Mesenchymal stem cell (in vitro differentiated cells and primary cell): Measurements from ENCODE around the gene XIRP1.

Experiments
- DNase-seq: peaks from one replicate; pipeline ENCODE4 v3.0.0-alpha.2; 2013
- H2AFZ ChIP-seq: one replicate; pipeline ENCODE4 v1.6.1; 2013; ENCODE audit warnings: low read depth, mild to moderate bottlenecking, control low read depth, inconsistent platforms, low read length, moderate library complexity
- H2AK5ac ChIP-seq: 2 replicates; pipeline ENCODE4 v1.6.1; 2013; ENCODE audit warnings: low read length, moderate library complexity, mild to moderate bottlenecking, inconsistent platforms; ENCODE audit not compliant: severe bottlenecking
- H2BK120ac ChIP-seq: one replicate; pipeline ENCODE4 v1.6.1; 2013; ENCODE audit warnings: low read depth, mild to moderate bottlenecking, inconsistent platforms, low read length, moderate library complexity
- H2BK12ac ChIP-seq, 2 experiments: one replicate each; pipeline ENCODE4 v1.6.1; 2013; ENCODE audit warnings: inconsistent platforms in 2 of 2, low read length in 2 of 2, mild to moderate bottlenecking in 2 of 2, moderate library complexity in 2 of 2, control low read depth in 1 of 2
- H2BK15ac ChIP-seq: one replicate; pipeline ENCODE4 v1.6.1; 2013; ENCODE audit warnings: mild to moderate bottlenecking, low read depth, inconsistent platforms; ENCODE audit not compliant: poor library complexity, severe bottlenecking
- H2BK5ac ChIP-seq: 2 replicates; pipeline ENCODE4 v1.6.1; 2013; ENCODE audit warnings: low read depth, mild to moderate bottlenecking, low read length, control low read depth, inconsistent platforms; ENCODE audit not compliant: poor library complexity, severe bottlenecking
- H3K14ac ChIP-seq, 2 experiments: one replicate each; pipeline ENCODE4 v1.6.1; 2013; ENCODE audit warnings: inconsistent platforms in 2 of 2, low read length in 2 of 2, control low read depth in 1 of 2, mild to moderate bottlenecking in 1 of 2, moderate library complexity in 1 of 2
- H3K18ac ChIP-seq, 2 experiments: one replicate each; pipeline ENCODE4 v1.6.1; 2013; ENCODE audit warnings: inconsistent platforms in 2 of 2, low read length in 2 of 2, control low read depth in 1 of 2, low read depth in 1 of 2, mild to moderate bottlenecking in 1 of 2
- H3K23ac ChIP-seq, 2 experiments: one replicate each; pipeline ENCODE4 v1.6.1; 2013; ENCODE audit warnings: inconsistent platforms in 2 of 2, low read length in 2 of 2, mild to moderate bottlenecking in 2 of 2, moderate library complexity in 2 of 2, control low read depth in 1 of 2
- H3K27ac ChIP-seq: 2 replicates; pipeline ENCODE4 v1.5.1; 2013; ENCODE audit warnings: mild to moderate bottlenecking, moderate library complexity, low read length, control low read depth, inconsistent platforms; ENCODE audit not compliant: poor library complexity, severe bottlenecking
- H3K27me3 ChIP-seq, 2 experiments: 2 replicates each; pipeline versions ENCODE4 v1.6.1 to v1.7.0; 2013; ENCODE audit warnings: low read length in 2 of 2, mild to moderate bottlenecking in 2 of 2, moderate library complexity in 2 of 2, control low read depth in 1 of 2, inconsistent platforms in 1 of 2; ENCODE audit not compliant: control insufficient read depth in 1 of 2, insufficient read depth in 1 of 2
- H3K36me3 ChIP-seq, 2 experiments: 2 replicates each; pipeline versions ENCODE4 v1.6.1 to v1.7.0; 2013; ENCODE audit warnings: low read length in 2 of 2, control low read depth in 1 of 2, inconsistent platforms in 1 of 2, low read depth in 1 of 2, mild to moderate bottlenecking in 1 of 2; ENCODE audit not compliant: insufficient read depth in 2 of 2, control insufficient read depth in 1 of 2
- H3K4ac ChIP-seq, 2 experiments: one replicate each; pipeline ENCODE4 v1.6.1; 2013; ENCODE audit warnings: inconsistent platforms in 2 of 2, low read length in 2 of 2, mild to moderate bottlenecking in 2 of 2, moderate library complexity in 2 of 2, control low read depth in 1 of 2, low read depth in 1 of 2
- H3K4me1 ChIP-seq: 2 replicates; pipeline ENCODE4 v1.6.1; 2013; ENCODE audit warnings: low read depth, low read length, control low read depth; ENCODE audit not compliant: control insufficient read depth, insufficient read depth
- H3K4me2 ChIP-seq: 2 replicates; pipeline ENCODE4 v1.6.1; 2013; ENCODE audit warnings: low read length, mild to moderate bottlenecking, inconsistent platforms; ENCODE audit not compliant: poor library complexity, severe bottlenecking
- H3K4me3 ChIP-seq, 2 experiments: 2 replicates each; pipeline versions ENCODE4 v1.5.1 to v1.7.0; 2013; ENCODE audit warnings: low read length in 2 of 2, mild to moderate bottlenecking in 2 of 2, control low read depth in 1 of 2, low read depth in 1 of 2; ENCODE audit not compliant: insufficient read depth in 1 of 2
- H3K79me1 ChIP-seq: replicated peaks from 2 replicates; pipeline ENCODE4 v1.6.1; 2013; ENCODE audit warnings: mild to moderate bottlenecking, control low read depth, low read length, inconsistent platforms; ENCODE audit not compliant: poor library complexity, severe bottlenecking
- H3K9ac ChIP-seq: 2 replicates; pipeline ENCODE4 v1.7.0; 2013; ENCODE audit warnings: mild to moderate bottlenecking, low read length, moderate library complexity
- H3K9me3 ChIP-seq: 2 replicates; pipeline ENCODE4 v1.7.0; 2013; ENCODE audit warnings: mild to moderate bottlenecking, low read length; ENCODE audit not compliant: control insufficient read depth
- H4K8ac ChIP-seq: one replicate; pipeline ENCODE4 v1.6.1; 2013; ENCODE audit warnings: inconsistent platforms, mild to moderate bottlenecking, low read length, moderate library complexity
- H4K91ac ChIP-seq: one replicate; pipeline ENCODE4 v1.6.1; 2013; ENCODE audit warnings: mild to moderate bottlenecking, low read length, inconsistent platforms
- WGBS: methylation state at CpG from one replicate; pipeline ENCODE4 v1.1.7; 2013; ENCODE audit warnings: mixed read lengths; 5-methylcytosine and 5-hydroxymethylcytosine counted together

The XIRP1 gene

DNA sequence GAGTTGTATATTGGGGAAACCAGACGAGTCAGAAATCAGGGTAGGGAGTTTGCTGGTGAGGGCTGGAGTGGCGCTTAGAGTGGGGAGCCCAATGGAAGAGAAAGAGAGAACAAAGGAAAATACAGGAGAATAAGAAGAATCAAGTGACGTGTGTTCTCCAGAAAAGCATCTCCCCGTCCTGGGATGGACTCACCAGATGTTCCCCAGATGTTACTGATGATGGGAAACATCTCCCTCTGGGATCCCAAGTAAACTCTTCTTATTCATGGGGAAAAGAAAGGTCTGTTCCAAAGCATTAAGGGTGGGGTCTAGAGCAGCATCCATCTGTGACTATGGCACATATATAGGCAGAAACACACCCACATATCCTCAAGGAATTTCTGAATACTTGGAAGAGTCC, 36.0 kb downstream of the XIRP1 start:
- 77% methylated on average over 4 of the region's 4 CpGs for WGBS
- Histone ChIP-seq H3K18ac (no peak overlapping the region), H2AK5ac (no peak overlapping the region), H2AFZ (no peak overlapping the region), H3K23ac (no peak overlapping the region), H3K79me1 (no peaks in the 10 kb centered on the region), H3K4me3 (no peak overlapping the region), H2BK15ac (no peak overlapping the region), H3K27me3 (peaks cover 0 to 10% of the 10 kb centered on the region in 2 experiments), H3K14ac (no peak overlapping the region), H3K9ac (no peak overlapping the region), H2BK12ac (peak overlapping the region in 1 of 2 experiments; percentile 47), H3K4ac (no peak overlapping the region), H4K91ac (no peak overlapping the region), H3K27ac (no peak overlapping the region), H4K8ac (no peak overlapping the region), H3K4me2 (no peak overlapping the region), H2BK120ac (no peak overlapping the region), H3K4me1 (peaks cover 11% of the 10 kb centered on the region), H2BK5ac (no peak overlapping the region), H3K36me3 (no peaks in the 10 kb centered on the region), H3K9me3 (no peaks in the 10 kb centered on the region)
- no peak for DNase-seq

DNA sequence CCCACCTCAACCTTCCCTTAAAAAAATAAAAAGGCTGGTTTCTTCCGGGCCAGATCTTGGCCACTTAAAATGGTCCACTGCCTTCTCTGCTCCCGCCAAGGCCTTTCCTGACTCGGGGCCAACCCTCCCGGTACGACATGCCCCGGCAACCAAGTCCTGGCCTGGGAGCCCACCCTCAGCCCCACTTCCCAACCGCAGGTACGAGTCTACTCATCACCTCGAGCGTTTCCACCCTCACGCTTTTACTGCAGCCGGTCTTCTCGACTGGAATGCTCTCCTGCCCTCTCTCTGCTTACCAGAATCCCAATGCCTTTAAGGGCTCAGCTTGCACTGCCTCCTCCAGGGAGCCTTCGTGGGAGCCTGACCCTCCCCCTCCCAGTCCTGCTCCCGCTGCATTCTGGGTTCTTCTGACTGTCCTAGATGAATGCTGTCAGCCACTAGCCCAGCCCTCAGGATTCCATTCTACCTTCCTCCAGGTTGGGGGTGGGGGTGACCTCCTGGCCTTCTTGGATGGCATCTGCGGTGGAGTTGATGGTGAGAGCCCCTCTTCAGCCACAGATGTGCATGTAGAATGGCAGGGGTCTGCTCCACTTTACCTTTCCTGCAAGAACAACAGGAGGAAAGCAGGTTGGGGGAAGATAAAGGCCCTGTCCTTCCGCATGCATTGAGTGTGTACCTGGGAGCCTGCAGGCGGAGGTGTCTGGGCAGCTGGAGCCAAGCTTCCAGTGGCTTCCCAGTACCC, 37.9 kb downstream of the XIRP1 start:
- Histone ChIP-seq H3K14ac (no peak overlapping the region), H3K9ac (peak overlapping the region; percentile 47), H3K79me1 (no peaks in the 10 kb centered on the region), H2BK12ac (peak overlapping the region in 1 of 2 experiments; percentile 87), H3K9me3 (no peaks in the 10 kb centered on the region), H2AFZ (no peak overlapping the region), H3K4me1 (peaks cover 23% of the 10 kb centered on the region), H3K27ac (peak overlapping the region; percentile 78), H2BK5ac (no peak overlapping the region), H3K4ac (peak overlapping the region; percentile 58 to 87), H4K8ac (peak overlapping the region; percentile 79), H3K4me3 (peak overlapping the region in 1 of 2 experiments; percentile 48), H2BK120ac (peak overlapping the region; percentile 90), H3K27me3 (peaks cover 0 to 10% of the 10 kb centered on the region in 2 experiments), H3K4me2 (peak overlapping the region; percentile 54), H2AK5ac (no peak overlapping the region), H3K23ac (no peak overlapping the region), H3K36me3 (no peaks in the 10 kb centered on the region), H2BK15ac (peak overlapping the region; percentile 17), H3K18ac (peak overlapping the region; percentile 16 to 58), H4K91ac (peak overlapping the region; percentile 86)
- peak; percentile 79 for DNase-seq
- WGBS = 19% methylated on average over 15 of the region's 18 CpGs

DNA sequence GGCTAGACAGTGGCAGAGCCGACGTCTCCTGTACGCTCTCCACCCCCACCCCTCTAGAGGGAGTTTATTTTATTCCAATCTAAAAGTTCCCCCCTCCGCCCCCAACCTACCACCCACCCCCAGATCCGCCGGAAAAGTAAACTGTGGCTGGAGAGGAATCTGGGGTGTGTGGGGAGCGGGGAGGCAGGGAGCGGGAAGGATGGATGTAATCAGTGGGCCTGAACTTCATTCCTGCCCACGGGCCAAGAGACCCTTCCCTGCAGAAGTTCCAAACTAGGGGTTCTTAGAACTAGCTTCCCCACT, 38.5 kb downstream of the XIRP1 start:
- peak overlapping the region in 1 of 2 experiments; percentile 77 for H2BK12ac ChIP-seq
- no peak overlapping the region for H3K4ac ChIP-seq
- no peak overlapping the region for H2AFZ ChIP-seq
- H4K8ac ChIP-seq = peak overlapping the region; percentile 80
- peak overlapping the region; percentile 91 to 95 for H3K18ac ChIP-seq
- peaks cover 0 to 7% of the 10 kb centered on the region in 2 experiments for H3K27me3 ChIP-seq
- peak overlapping the region; percentile 47 for H2BK5ac ChIP-seq
- peak overlapping the region; percentile 90 for H2BK120ac ChIP-seq
- H2BK15ac ChIP-seq = no peak overlapping the region
- peak overlapping the region; percentile 78 for H3K27ac ChIP-seq
- no peaks in the 10 kb centered on the region for H3K36me3 ChIP-seq
- peak overlapping the region; percentile 54 for H3K4me2 ChIP-seq
- H4K91ac ChIP-seq = peak overlapping the region; percentile 76
- H3K23ac ChIP-seq = no peak overlapping the region
- no peak for DNase-seq
- peak overlapping the region; percentile 52 to 62 for H3K4me3 ChIP-seq
- H3K9me3 ChIP-seq = no peaks in the 10 kb centered on the region
- peaks cover 25% of the 10 kb centered on the region for H3K4me1 ChIP-seq
- peak overlapping the region; percentile 69 for H3K9ac ChIP-seq
- 0% methylated on average over 1 of the region's 9 CpGs for WGBS
- no peak overlapping the region for H3K14ac ChIP-seq
- H2AK5ac ChIP-seq = no peak overlapping the region
- no peaks in the 10 kb centered on the region for H3K79me1 ChIP-seq

DNA sequence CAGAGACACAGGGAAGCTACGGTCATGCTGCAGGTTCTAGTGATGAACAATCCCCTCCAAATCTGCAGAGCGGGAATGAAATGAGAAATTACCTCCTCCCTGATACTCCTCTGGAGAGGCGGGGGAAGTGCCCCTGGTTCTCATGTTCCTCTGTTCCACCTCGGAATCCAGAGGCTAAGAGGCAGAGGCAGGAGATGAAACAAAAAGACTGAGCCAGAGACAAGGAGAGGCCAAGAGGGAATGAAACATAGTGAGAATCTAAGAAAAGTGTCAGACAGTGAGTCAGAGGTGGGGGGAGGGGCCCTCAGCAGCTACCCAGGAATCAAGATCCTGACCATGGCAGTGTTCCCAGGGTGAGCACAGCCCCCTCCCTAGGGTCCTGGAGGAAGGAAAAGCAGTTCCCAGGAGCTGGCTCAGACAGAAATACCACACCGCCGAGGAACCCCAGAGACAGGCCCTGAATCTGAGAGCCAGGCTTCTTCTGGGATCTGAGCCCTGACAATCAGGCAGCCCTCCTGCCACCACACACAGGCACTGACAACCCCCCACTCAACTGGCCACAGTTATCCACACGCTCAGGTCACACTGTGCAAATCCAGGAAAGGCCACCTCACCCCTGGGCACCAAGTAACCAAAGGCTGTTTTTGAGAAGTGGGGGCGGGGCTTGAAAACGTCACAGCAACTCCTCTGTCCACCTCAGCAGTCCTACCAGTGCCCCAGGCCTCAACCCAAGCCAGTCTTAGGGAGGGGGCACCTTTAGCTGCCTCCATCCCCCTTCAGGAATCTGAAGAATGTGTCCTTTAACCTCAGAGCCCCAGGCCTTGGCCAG, 41.4 kb downstream of the XIRP1 start:
- peak; percentile 99 for DNase-seq
- peaks cover 4 to 6% of the 10 kb centered on the region in 2 experiments for H3K36me3 ChIP-seq
- 1% methylated on average over 9 of the region's 9 CpGs for WGBS

More for the DNA sequence above, 41.4 kb downstream of the XIRP1 start:
- H4K8ac ChIP-seq = peak overlapping the region; percentile 93
- no peaks in the 10 kb centered on the region for H3K79me1 ChIP-seq
- H3K27me3 ChIP-seq = no peaks in the 10 kb centered on the region
- H2BK15ac ChIP-seq = peak overlapping the region; percentile 60
- no peaks in the 10 kb centered on the region for H3K9me3 ChIP-seq
- peak overlapping the region; percentile 87 for H4K91ac ChIP-seq
- H2BK120ac ChIP-seq = peak overlapping the region; percentile 81
- peak overlapping the region in 1 of 2 experiments; percentile 23 for H3K23ac ChIP-seq
- H2AFZ ChIP-seq = no peak overlapping the region
- peak overlapping the region; percentile 77 to 88 for H3K4ac ChIP-seq
- H3K14ac ChIP-seq = peak overlapping the region in 1 of 2 experiments; percentile 92
- peaks cover 52% of the 10 kb centered on the region for H3K4me1 ChIP-seq
- H3K4me2 ChIP-seq = peak overlapping the region; percentile 78
- peak overlapping the region; percentile 98 for H3K27ac ChIP-seq
- peak overlapping the region; percentile 27 to 91 for H3K4me3 ChIP-seq
- H2BK12ac ChIP-seq = peak overlapping the region; percentile 44 to 89
- peak overlapping the region; percentile 84 for H2AK5ac ChIP-seq
- peak overlapping the region; percentile 94 for H3K9ac ChIP-seq
- peak overlapping the region; percentile 86 for H2BK5ac ChIP-seq
- H3K18ac ChIP-seq = peak overlapping the region; percentile 85 to 99
